GM23338 (cell line): ENCODE results near the gene MID1. TPM values are rescaled to one million over a fixed set of nuclear protein-coding genes. Genes with fewer than 3 reads are reported as not detected.

Experiments used
- CTCF ChIP-seq, 2 experiments: fragments of 200-600 bp in 1 of 2; sonication (generic) in 1 of 2; conservative IDR thresholded peaks; 2 replicates each; pipeline versions ENCODE4 v1.5.1 to v1.6.1; 2016 to 2017; ENCODE audit warnings: antibody characterized with exemption in 2 of 2, low read depth in 2 of 2, mild to moderate bottlenecking in 2 of 2, moderate library complexity in 1 of 2
- EZH2 ChIP-seq: fragments of 200-600 bp; sonication (generic); IDR thresholded peaks from one replicate; pipeline ENCODE4 v1.8.0; 2017; ENCODE audit warnings: antibody characterized with exemption, mild to moderate bottlenecking, low read depth; ENCODE audit not compliant: unreplicated experiment
- EZH2phosphoT487 ChIP-seq: fragments of 200-600 bp; sonication (generic); IDR thresholded peaks from one replicate; pipeline ENCODE4 v1.8.1; 2018; ENCODE audit warnings: antibody characterized with exemption; ENCODE audit not compliant: unreplicated experiment
- POLR2AphosphoS5 ChIP-seq: IDR thresholded peaks from 2 replicates; pipeline ENCODE4 v1.6.1; 2016; ENCODE audit warnings: antibody characterized with exemption, low read depth
- STAT1 ChIP-seq: IDR thresholded peaks from one replicate; pipeline ENCODE4 v1.6.1; 2016; ENCODE audit warnings: antibody characterized with exemption; ENCODE audit not compliant: unreplicated experiment
- polyA plus RNA-seq: library from polyadenylated mRNA; unstranded; fragments of >200 nt; fragmentation: Nextera tagmentation; extraction: Ambion mirVana; gene quantifications from 2 replicates; pipeline ENCODE4 v1.2.1, GENCODE V29; 2016
- total RNA-seq: library from RNA; depleted of rRNA; stranded (reverse); fragments of >200 nt; shearing (Covaris generic); gene quantifications from 2 replicates; pipeline ENCODE4 v1.2.3, GENCODE V29; 2014
- TF ChIP-seq, protein P1 (sequence below): fragments of 250-450 bp; sonication (Bioruptor Pico); IDR thresholded peaks from 2 replicates; pipeline ENCODE4 v1.5.0; 2020; ENCODE audit warnings: mild to moderate bottlenecking, moderate library complexity
- TF ChIP-seq, protein P2 (sequence below): IDR thresholded peaks from one replicate; pipeline ENCODE4 v1.6.1; 2018; ENCODE audit warnings: antibody characterized with exemption; ENCODE audit not compliant: unreplicated experiment

The MID1 gene
- total and polyA plus RNA-seq, 2 experiments from 2014 or later: 27.2 to 39.3 TPM

DNA sequence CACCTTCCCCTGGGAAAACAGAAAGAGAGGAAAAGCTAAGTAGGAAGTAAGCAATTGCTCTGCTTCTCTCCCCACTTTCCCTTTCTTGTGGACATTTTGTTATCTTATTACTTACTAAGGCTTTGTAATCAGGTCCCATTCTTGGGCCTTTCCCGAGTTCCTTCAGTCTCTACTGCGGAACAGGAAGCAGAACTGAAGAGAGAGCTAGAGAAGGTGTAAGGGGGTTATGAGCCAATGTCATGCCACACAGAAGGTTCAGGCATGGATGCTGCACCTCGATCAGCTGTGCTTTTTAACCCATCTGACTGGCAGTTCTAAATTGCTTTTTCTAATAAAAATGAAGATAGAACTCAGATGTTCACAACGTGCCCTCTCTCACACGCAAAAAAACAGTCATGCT, 83.6 kb downstream of the MID1 start (continued):
- TF ChIP-seq, protein P1, sequence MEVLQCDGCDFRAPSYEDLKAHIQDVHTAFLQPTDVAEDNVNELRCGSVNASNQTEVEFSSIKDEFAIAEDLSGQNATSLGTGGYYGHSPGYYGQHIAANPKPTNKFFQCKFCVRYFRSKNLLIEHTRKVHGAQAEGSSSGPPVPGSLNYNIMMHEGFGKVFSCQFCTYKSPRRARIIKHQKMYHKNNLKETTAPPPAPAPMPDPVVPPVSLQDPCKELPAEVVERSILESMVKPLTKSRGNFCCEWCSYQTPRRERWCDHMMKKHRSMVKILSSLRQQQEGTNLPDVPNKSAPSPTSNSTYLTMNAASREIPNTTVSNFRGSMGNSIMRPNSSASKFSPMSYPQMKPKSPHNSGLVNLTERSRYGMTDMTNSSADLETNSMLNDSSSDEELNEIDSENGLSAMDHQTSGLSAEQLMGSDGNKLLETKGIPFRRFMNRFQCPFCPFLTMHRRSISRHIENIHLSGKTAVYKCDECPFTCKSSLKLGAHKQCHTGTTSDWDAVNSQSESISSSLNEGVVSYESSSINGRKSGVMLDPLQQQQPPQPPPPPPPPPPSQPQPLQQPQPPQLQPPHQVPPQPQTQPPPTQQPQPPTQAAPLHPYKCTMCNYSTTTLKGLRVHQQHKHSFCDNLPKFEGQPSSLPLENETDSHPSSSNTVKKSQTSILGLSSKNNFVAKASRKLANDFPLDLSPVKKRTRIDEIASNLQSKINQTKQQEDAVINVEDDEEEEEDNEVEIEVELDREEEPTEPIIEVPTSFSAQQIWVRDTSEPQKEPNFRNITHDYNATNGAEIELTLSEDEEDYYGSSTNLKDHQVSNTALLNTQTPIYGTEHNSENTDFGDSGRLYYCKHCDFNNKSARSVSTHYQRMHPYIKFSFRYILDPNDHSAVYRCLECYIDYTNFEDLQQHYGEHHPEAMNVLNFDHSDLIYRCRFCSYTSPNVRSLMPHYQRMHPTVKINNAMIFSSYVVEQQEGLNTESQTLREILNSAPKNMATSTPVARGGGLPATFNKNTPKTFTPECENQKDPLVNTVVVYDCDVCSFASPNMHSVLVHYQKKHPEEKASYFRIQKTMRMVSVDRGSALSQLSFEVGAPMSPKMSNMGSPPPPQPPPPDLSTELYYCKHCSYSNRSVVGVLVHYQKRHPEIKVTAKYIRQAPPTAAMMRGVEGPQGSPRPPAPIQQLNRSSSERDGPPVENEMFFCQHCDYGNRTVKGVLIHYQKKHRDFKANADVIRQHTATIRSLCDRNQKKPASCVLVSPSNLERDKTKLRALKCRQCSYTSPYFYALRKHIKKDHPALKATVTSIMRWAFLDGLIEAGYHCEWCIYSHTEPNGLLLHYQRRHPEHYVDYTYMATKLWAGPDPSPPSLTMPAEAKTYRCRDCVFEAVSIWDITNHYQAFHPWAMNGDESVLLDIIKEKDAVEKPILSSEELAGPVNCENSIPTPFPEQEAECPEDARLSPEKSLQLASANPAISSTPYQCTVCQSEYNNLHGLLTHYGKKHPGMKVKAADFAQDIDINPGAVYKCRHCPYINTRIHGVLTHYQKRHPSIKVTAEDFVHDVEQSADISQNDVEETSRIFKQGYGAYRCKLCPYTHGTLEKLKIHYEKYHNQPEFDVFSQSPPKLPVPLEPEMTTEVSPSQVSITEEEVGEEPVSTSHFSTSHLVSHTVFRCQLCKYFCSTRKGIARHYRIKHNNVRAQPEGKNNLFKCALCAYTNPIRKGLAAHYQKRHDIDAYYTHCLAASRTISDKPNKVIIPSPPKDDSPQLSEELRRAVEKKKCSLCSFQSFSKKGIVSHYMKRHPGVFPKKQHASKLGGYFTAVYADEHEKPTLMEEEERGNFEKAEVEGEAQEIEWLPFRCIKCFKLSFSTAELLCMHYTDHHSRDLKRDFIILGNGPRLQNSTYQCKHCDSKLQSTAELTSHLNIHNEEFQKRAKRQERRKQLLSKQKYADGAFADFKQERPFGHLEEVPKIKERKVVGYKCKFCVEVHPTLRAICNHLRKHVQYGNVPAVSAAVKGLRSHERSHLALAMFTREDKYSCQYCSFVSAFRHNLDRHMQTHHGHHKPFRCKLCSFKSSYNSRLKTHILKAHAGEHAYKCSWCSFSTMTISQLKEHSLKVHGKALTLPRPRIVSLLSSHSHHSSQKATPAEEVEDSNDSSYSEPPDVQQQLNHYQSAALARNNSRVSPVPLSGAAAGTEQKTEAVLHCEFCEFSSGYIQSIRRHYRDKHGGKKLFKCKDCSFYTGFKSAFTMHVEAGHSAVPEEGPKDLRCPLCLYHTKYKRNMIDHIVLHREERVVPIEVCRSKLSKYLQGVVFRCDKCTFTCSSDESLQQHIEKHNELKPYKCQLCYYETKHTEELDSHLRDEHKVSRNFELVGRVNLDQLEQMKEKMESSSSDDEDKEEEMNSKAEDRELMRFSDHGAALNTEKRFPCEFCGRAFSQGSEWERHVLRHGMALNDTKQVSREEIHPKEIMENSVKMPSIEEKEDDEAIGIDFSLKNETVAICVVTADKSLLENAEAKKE (CRISPR knock-in tag): no peak
- TF ChIP-seq CTCF (conservative IDR thresholded peaks at IDR 0.05; ENCODE audit: low read depth in 2 of 2) (no peak), EZH2 (no peak), STAT1 (no peak), POLR2AphosphoS5 (no peak), EZH2phosphoT487 (no peak)
- TF ChIP-seq, protein P2, sequence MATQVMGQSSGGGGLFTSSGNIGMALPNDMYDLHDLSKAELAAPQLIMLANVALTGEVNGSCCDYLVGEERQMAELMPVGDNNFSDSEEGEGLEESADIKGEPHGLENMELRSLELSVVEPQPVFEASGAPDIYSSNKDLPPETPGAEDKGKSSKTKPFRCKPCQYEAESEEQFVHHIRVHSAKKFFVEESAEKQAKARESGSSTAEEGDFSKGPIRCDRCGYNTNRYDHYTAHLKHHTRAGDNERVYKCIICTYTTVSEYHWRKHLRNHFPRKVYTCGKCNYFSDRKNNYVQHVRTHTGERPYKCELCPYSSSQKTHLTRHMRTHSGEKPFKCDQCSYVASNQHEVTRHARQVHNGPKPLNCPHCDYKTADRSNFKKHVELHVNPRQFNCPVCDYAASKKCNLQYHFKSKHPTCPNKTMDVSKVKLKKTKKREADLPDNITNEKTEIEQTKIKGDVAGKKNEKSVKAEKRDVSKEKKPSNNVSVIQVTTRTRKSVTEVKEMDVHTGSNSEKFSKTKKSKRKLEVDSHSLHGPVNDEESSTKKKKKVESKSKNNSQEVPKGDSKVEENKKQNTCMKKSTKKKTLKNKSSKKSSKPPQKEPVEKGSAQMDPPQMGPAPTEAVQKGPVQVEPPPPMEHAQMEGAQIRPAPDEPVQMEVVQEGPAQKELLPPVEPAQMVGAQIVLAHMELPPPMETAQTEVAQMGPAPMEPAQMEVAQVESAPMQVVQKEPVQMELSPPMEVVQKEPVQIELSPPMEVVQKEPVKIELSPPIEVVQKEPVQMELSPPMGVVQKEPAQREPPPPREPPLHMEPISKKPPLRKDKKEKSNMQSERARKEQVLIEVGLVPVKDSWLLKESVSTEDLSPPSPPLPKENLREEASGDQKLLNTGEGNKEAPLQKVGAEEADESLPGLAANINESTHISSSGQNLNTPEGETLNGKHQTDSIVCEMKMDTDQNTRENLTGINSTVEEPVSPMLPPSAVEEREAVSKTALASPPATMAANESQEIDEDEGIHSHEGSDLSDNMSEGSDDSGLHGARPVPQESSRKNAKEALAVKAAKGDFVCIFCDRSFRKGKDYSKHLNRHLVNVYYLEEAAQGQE: no peak
